ENCODE data around the gene CTNNA1.
"Not testable (repeated sequence)": the region's sequence is repeated elsewhere in the genome, so short reads cannot be mapped to it uniquely, and the experiment has no call there.

CTNNA1 gene

GRCh38 chr5:138760448-138761110, 7.4 kb downstream of the CTNNA1 start:
- DNase-seq (ENCODE audit: low read depth): no peak

- not testable (repeated sequence) for DNase-seq (ENCODE audit: low read depth)
Observed at GRCh38 chr5:138761115-138761514, 7.9 kb downstream of the CTNNA1 start.

- not testable (repeated sequence) for DNase-seq (ENCODE audit: low read depth)
Observed at GRCh38 chr5:138761670-138762069, 8.4 kb downstream of the CTNNA1 start.

- no peak for DNase-seq (ENCODE audit: low read depth)
Observed at GRCh38 chr5:138762110-138762509, 8.9 kb downstream of the CTNNA1 start.

- no peak for DNase-seq (ENCODE audit: low read depth)
Observed at GRCh38 chr5:138763037-138763778, 10.0 kb downstream of the CTNNA1 start.

- DNase-seq (ENCODE audit: low read depth): no peak
Observed at GRCh38 chr5:138770291-138770690, 17.1 kb downstream of the CTNNA1 start.

GRCh38 chr5:138770977-138771376, 17.8 kb downstream of the CTNNA1 start:
- no peak for DNase-seq (ENCODE audit: low read depth)

GRCh38 chr5:138772986-138773594, 19.9 kb downstream of the CTNNA1 start:
- no peak for DNase-seq (ENCODE audit: low read depth)

GRCh38 chr5:138773624-138774023, 20.4 kb downstream of the CTNNA1 start:
- DNase-seq (ENCODE audit: low read depth): not testable (repeated sequence)

- no peak for DNase-seq (ENCODE audit: low read depth)
Observed at GRCh38 chr5:138775034-138775433, 21.8 kb downstream of the CTNNA1 start.

- DNase-seq (ENCODE audit: low read depth): no peak
Observed at GRCh38 chr5:138778234-138778633, 25.0 kb downstream of the CTNNA1 start.

GRCh38 chr5:138783976-138784375, 30.8 kb downstream of the CTNNA1 start:
- DNase-seq (ENCODE audit: low read depth): no peak

GRCh38 chr5:138784590-138784989, 31.4 kb downstream of the CTNNA1 start:
- no peak for DNase-seq (ENCODE audit: low read depth)

- no peak for DNase-seq (ENCODE audit: low read depth)
Observed at GRCh38 chr5:138789771-138790242, 36.6 kb downstream of the CTNNA1 start.

GRCh38 chr5:138790684-138791083, 37.5 kb downstream of the CTNNA1 start:
- DNase-seq (ENCODE audit: low read depth): no peak

- DNase-seq (ENCODE audit: low read depth): no peak
Observed at GRCh38 chr5:138792195-138792790, 39.1 kb downstream of the CTNNA1 start.

GRCh38 chr5:138793575-138793974, 40.4 kb downstream of the CTNNA1 start:
- no peak for DNase-seq (ENCODE audit: low read depth)

- DNase-seq (ENCODE audit: low read depth): no peak
Observed at GRCh38 chr5:138803285-138803684, 50.1 kb downstream of the CTNNA1 start.

- no peak for DNase-seq (ENCODE audit: low read depth)
Observed at GRCh38 chr5:138803935-138804334, 50.7 kb downstream of the CTNNA1 start.

GRCh38 chr5:138805096-138805495, 51.9 kb downstream of the CTNNA1 start:
- no peak for DNase-seq (ENCODE audit: low read depth)

- DNase-seq (ENCODE audit: low read depth): no peak
Observed at GRCh38 chr5:138807182-138807581, 54.0 kb downstream of the CTNNA1 start.

- DNase-seq (ENCODE audit: low read depth): no peak
Observed at GRCh38 chr5:138809391-138809790, 56.2 kb downstream of the CTNNA1 start.

- DNase-seq (ENCODE audit: low read depth): not testable (repeated sequence)
Observed at GRCh38 chr5:138810861-138811260, 57.6 kb downstream of the CTNNA1 start.

Measured in stimulated activated CD8-positive, alpha-beta memory T cell treated with anti-CD3 and anti-CD28 coated beads, Interleukin-12 subunit alpha, Interleukin-12 subunit beta, amount 100 ng/mL, for 4 hours (primary cell).